KMS-11 (cell line): ENCODE results near the gene ITFG2.

Source experiments
- H2AFZ ChIP-seq: fragments of 200-600 bp; sonication (generic); 2 replicates; pipeline ENCODE4 v1.6.1; 2016; ENCODE audit warnings: antibody characterized with exemption, mixed run types, low read depth
- H3K27ac ChIP-seq: fragments of 200-600 bp; sonication (generic); 2 replicates; pipeline ENCODE4 v1.6.1; 2016; ENCODE audit warnings: mild to moderate bottlenecking, mixed run types
- H3K27me3 ChIP-seq: fragments of 200-600 bp; sonication (generic); 2 replicates; pipeline ENCODE4 v1.6.1; 2017; ENCODE audit warnings: mild to moderate bottlenecking, low read depth, mixed run types, moderate library complexity; ENCODE audit not compliant: insufficient read depth
- H3K36me3 ChIP-seq: fragments of 200-600 bp; sonication (generic); 2 replicates; pipeline ENCODE4 v1.6.1; 2017; ENCODE audit warnings: mild to moderate bottlenecking, mixed run types; ENCODE audit not compliant: insufficient read depth
- H3K4me1 ChIP-seq: fragments of 200-600 bp; sonication (generic); 2 replicates; pipeline ENCODE4 v1.6.1; 2016; ENCODE audit warnings: mild to moderate bottlenecking, low read depth, mixed run types; ENCODE audit not compliant: poor library complexity, severe bottlenecking
- H3K4me2 ChIP-seq: fragments of 200-600 bp; sonication (generic); 2 replicates; pipeline ENCODE4 v1.7.0; 2016; ENCODE audit warnings: mild to moderate bottlenecking, mixed run types
- H3K4me3 ChIP-seq: fragments of 200-600 bp; sonication (generic); IDR thresholded peaks from 2 replicates; pipeline ENCODE4 v1.6.1; 2017; ENCODE audit warnings: low read depth, low read length, mixed read lengths; ENCODE audit not compliant: insufficient read depth
- H3K79me2 ChIP-seq: fragments of 200-600 bp; sonication (generic); 2 replicates; pipeline ENCODE4 v1.6.1; 2016; ENCODE audit warnings: low read depth, mixed run types; ENCODE audit not compliant: insufficient read depth
- H3K9ac ChIP-seq: fragments of 200-600 bp; sonication (generic); 2 replicates; pipeline ENCODE4 v1.6.1; 2016; ENCODE audit warnings: mild to moderate bottlenecking, mixed run types
- H4K20me1 ChIP-seq: fragments of 200-600 bp; sonication (generic); 2 replicates; pipeline ENCODE4 v1.6.1; 2016; ENCODE audit warnings: mild to moderate bottlenecking, mixed run types; ENCODE audit not compliant: insufficient read depth
- TF ChIP-seq, protein P1 (sequence below): fragments of 200-600 bp; sonication (generic); conservative IDR thresholded peaks from 2 replicates; pipeline ENCODE4 v1.6.1; 2017; ENCODE audit warnings: low read depth, mild to moderate bottlenecking, antibody characterized with exemption, low read length, moderate library complexity, mixed read lengths

The ITFG2 gene

DNA sequence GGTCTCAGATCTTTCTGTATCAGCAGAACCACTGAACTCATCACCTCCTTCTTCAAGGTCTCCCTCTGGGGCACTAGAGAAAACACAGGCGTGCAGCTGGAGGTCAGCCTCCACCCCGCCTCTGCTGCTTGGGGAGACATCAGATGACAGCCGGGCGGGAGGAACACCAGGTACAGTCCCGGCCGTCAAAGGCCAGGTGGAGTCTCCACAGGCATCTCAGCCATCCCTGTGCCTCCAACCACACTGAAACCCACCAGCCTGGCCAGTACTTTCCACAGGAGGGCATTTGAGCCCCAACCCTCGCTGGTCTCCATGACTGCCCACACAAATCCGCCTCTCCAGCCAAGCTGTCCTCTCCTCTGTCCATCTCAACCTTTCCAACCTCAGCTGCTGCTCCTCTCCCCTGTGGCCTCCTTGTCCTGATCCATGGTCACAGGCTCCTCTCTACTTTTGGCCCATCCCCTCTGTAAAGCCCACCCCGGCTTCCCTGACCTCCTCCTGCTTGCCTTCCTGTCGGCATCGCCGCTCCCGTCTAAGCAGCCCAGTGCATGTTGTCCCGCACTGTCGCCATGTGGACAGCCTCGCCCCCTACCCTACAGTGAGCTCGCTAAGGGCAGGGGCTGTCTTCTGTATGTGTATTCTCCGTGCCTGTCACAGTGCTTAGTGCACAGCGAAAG is 39.1 kb upstream of the ITFG2 start:
- Histone ChIP-seq H3K4me1 (no peaks in the 10 kb centered on the region), H3K4me3 (no peak overlapping the region), H3K9ac (no peak overlapping the region), H3K27ac (no peak overlapping the region), H3K4me2 (no peak overlapping the region), H3K79me2 (no peaks in the 10 kb centered on the region), H3K27me3 (no peaks in the 10 kb centered on the region), H2AFZ (no peak overlapping the region), H4K20me1 (no peaks in the 10 kb centered on the region), H3K36me3 (no peaks in the 10 kb centered on the region)
- TF ChIP-seq, protein P1, sequence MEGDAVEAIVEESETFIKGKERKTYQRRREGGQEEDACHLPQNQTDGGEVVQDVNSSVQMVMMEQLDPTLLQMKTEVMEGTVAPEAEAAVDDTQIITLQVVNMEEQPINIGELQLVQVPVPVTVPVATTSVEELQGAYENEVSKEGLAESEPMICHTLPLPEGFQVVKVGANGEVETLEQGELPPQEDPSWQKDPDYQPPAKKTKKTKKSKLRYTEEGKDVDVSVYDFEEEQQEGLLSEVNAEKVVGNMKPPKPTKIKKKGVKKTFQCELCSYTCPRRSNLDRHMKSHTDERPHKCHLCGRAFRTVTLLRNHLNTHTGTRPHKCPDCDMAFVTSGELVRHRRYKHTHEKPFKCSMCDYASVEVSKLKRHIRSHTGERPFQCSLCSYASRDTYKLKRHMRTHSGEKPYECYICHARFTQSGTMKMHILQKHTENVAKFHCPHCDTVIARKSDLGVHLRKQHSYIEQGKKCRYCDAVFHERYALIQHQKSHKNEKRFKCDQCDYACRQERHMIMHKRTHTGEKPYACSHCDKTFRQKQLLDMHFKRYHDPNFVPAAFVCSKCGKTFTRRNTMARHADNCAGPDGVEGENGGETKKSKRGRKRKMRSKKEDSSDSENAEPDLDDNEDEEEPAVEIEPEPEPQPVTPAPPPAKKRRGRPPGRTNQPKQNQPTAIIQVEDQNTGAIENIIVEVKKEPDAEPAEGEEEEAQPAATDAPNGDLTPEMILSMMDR: no peak

DNA sequence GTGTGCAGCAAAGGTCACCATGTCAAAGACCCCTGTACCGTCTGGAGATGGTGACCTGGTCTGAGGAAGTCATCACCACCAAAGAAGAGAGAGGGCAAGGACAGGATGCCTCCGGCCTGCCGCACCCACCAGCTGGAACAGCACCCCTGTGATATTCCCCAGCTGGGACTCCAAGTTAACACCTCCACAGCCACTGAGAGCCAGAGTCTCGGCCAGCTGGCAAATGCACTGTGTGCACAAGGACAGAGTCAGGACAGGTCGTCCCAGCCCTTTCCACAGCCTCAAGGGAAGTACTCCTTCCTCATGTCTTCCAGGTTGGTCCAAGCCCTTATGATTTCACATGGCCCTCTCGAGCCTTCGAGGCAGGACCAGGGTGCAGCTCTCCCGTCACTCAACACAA is 37.0 kb upstream of the ITFG2 start:
- no peak overlapping the region for H2AFZ ChIP-seq
- TF ChIP-seq, protein P1: no peak
- H3K4me3 ChIP-seq: no peak overlapping the region
- no peak overlapping the region for H3K9ac ChIP-seq
- H3K4me1 ChIP-seq: no peaks in the 10 kb centered on the region
- H3K4me2 ChIP-seq: no peak overlapping the region
- no peak overlapping the region for H3K27ac ChIP-seq
- no peaks in the 10 kb centered on the region for H3K79me2 ChIP-seq
- no peaks in the 10 kb centered on the region for H3K36me3 ChIP-seq
- no peaks in the 10 kb centered on the region for H3K27me3 ChIP-seq
- H4K20me1 ChIP-seq: no peaks in the 10 kb centered on the region

DNA sequence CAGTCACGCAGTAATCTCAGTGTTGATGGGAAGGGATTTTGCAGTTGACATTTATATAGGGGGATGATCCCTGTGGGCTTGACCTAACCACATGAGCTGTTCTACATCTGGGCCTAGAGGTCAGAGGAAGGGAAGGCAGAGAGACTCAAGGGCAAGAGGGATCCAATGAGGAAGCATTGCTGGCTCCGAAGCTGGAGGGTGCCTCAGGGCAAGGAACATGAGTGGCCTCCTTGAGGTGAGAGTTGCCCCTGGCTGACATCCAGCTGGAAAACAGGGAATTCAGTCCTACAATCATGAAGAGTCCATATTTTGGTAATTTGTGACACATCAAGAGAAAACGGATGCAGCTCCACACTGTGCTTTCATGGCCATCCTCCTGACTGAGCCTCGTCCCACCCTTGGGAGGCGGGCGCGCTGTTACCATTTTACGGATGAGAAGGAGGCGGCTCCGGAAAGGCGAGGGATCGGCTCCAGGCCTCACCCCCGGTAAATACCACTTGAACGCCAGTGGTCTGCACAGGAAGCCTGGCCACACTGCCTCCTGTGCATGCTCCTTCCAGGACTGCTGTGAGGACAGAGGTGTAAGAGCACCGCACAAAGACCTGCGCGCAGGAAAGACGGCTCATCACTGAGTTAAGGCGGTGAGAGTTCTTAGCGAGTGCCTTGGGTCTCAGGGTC is 36.2 kb upstream of the ITFG2 start:
- TF ChIP-seq, protein P1: no peak
- H3K27me3 ChIP-seq: no peaks in the 10 kb centered on the region
- H3K4me1 ChIP-seq: no peaks in the 10 kb centered on the region
- no peaks in the 10 kb centered on the region for H3K36me3 ChIP-seq
- H4K20me1 ChIP-seq: no peaks in the 10 kb centered on the region
- no peak overlapping the region for H3K27ac ChIP-seq
- H3K4me2 ChIP-seq: no peak overlapping the region
- H3K9ac ChIP-seq: no peak overlapping the region
- H3K4me3 ChIP-seq: no peak overlapping the region
- H2AFZ ChIP-seq: no peak overlapping the region
- no peaks in the 10 kb centered on the region for H3K79me2 ChIP-seq

DNA sequence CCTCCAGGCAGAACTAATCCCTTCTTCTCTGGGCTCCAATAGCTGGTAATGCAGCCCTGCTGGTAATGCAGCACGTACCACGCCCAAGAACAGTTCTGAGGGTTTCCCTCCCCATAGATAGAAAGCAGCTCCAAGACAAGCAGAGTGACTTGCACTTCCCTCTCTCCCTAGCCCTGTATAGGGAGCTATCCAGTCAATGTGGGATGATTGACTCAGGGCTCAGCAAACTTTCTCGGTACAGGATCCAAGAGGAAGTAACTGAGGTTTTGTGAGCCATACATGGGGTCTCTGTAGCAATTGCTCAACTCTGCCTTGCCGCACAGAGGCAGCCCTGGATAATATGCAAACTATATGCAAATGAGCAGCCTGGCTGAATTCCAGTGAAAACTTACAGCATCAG is 33.2 kb upstream of the ITFG2 start:
- no peaks in the 10 kb centered on the region for H4K20me1 ChIP-seq
- no peak overlapping the region for H3K4me3 ChIP-seq
- H3K27me3 ChIP-seq: no peaks in the 10 kb centered on the region

More for the DNA sequence above, 33.2 kb upstream of the ITFG2 start:
- H3K9ac ChIP-seq: no peak overlapping the region
- no peak overlapping the region for H2AFZ ChIP-seq
- no peaks in the 10 kb centered on the region for H3K79me2 ChIP-seq
- TF ChIP-seq, protein P1: no peak
- no peak overlapping the region for H3K27ac ChIP-seq
- H3K36me3 ChIP-seq: no peaks in the 10 kb centered on the region
- no peaks in the 10 kb centered on the region for H3K4me1 ChIP-seq
- no peak overlapping the region for H3K4me2 ChIP-seq
